ENCODE results near the gene SYNCRIP. TPM values are rescaled to one million over a fixed set of nuclear protein-coding genes. Genes with fewer than 3 reads are reported as not detected.

SYNCRIP gene
- total RNA-seq, 1 experiment from 2014 or later = 164 TPM

DNA sequence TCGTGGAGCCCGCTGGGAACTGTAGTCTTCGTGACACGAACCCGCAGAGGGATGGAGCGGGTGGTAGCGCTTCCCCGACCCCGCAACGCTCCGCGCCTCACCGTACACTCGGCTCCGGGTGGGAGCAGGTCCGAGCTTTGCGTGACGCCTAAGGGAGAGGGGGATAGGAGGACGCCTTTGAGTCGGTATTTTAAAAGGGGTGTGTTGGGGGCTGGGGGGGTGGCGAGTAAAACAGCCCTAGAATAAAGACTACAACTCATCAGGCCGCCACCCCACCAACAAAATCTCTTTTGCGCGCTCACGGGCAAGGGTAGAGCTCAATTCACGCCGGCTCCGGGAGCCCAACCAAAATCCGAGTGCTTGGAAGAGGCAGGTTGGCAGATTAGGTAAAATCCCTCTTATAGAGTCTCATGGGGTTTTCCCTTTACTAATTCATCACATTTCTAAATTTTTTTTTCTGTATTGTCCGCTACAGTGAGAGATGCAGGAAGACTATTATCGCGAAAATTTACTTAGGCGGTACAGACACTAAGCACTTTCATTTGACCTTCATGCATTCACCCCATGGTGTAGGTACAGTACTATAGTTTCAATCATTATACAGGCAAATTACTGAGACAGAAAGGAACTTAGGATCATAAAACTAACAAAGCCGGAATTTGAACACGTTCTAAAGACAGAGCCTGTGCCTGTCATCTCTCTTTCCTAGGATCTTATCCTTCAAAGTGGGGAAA is 48.3 kb downstream of the SYNCRIP start:
- peaks cover 45% of the 10 kb centered on the region for H3K36me3 Mint-ChIP-seq (ENCODE audit: insufficient read depth, unreplicated experiment)
- peak overlapping the region; percentile 98 for H3K27ac Mint-ChIP-seq (ENCODE audit: unreplicated experiment)
- no peaks in the 10 kb centered on the region for H3K27me3 Mint-ChIP-seq (ENCODE audit: unreplicated experiment)
- CTCF ChIA-PET = interaction anchor here (0.6 kb wide), 1 partner anchor 107 kb away, joined by 5 read pairs; no protein-coding TSS in a partner anchor
- no peak for DNase-seq
- H3K4me1 Mint-ChIP-seq (ENCODE audit: low read depth, unreplicated experiment) = peaks cover 18% of the 10 kb centered on the region
- peak overlapping the region; percentile 98 for H3K4me3 Mint-ChIP-seq (ENCODE audit: low read depth, unreplicated experiment)
- TF ChIP-seq, protein P1, sequence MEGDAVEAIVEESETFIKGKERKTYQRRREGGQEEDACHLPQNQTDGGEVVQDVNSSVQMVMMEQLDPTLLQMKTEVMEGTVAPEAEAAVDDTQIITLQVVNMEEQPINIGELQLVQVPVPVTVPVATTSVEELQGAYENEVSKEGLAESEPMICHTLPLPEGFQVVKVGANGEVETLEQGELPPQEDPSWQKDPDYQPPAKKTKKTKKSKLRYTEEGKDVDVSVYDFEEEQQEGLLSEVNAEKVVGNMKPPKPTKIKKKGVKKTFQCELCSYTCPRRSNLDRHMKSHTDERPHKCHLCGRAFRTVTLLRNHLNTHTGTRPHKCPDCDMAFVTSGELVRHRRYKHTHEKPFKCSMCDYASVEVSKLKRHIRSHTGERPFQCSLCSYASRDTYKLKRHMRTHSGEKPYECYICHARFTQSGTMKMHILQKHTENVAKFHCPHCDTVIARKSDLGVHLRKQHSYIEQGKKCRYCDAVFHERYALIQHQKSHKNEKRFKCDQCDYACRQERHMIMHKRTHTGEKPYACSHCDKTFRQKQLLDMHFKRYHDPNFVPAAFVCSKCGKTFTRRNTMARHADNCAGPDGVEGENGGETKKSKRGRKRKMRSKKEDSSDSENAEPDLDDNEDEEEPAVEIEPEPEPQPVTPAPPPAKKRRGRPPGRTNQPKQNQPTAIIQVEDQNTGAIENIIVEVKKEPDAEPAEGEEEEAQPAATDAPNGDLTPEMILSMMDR (IDR thresholded peaks at IDR 0.05; ENCODE audit: unreplicated experiment) = no peak
- peaks cover 10% of the 10 kb centered on the region for H3K9me3 Mint-ChIP-seq (ENCODE audit: low read depth, unreplicated experiment)
- TSS peak; percentile 81 for BruUV-seq (replicated peaks)
- intact Hi-C loops (cut with micrococcal nuclease; ENCODE audit: unreplicated experiment) = loop anchor here (2.0 to 5.0 kb wide), 3 partner anchors 48 to 232 kb away; partner anchors contain the start of gene SYNCRIP

DNA sequence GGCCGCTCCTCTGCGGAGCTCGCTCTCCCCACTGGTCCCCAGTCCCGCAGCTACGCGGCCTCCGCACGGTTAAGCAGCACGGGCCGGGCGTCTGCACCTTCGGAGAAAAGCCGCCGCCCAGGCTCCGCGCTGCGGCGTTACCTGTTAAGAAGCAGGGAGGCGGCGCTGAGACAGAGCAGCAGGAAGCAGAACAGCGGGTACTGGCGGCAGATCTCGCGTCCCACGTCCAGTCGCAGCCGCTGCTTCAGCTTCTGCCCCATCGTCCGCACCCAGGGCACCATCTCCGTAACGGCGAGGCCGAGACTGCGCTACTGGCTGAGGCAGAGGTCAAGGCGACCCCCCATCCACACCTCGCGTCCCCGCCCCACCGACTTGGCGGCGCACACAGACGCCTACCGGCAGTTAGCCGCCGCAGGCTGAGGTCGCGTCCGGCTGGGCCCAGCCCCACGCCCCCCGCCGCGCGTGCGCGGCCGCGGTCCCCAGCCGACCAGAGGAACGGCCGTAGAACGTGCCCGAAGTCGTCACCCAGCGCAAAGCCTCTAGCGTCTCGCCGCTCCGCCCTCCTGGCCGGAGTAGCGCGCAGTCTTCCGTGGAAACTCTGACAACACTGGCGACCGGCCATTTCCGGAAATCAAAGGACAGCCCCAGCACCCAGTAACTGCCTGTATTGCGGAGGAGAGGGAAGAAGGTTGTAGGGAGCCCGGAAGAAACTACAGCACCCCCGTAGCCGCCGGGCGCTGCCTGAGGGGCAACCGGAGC is 49.1 kb downstream of the SYNCRIP start, which contains the start of gene SNX14:
Gene SNX14 (minus strand): TSS at position 421 of the 759 bp plus-strand sequence. CDS start 140 bp downstream, at position 281.
- CTCF ChIA-PET = interaction anchor here (0.6 to 0.7 kb wide), 2 partner anchors 108 to 239 kb away, joined by 3 to 5 read pairs; no protein-coding TSS in a partner anchor
- TSS peak; percentile 21 for BruUV-seq (replicated peaks)
- TF ChIP-seq, protein P1 (IDR thresholded peaks at IDR 0.05; ENCODE audit: unreplicated experiment) = no peak
- DNase-seq = peak; percentile 93
- Mint-ChIP-seq H3K4me3 (ENCODE audit: low read depth, unreplicated experiment) (peak within 1 kb of the TSS; percentile 98), H3K27me3 (ENCODE audit: unreplicated experiment) (no peaks in the 10 kb centered on the region), H3K36me3 (ENCODE audit: insufficient read depth, unreplicated experiment) (peaks cover 47% of the 10 kb centered on the region), H3K27ac (ENCODE audit: unreplicated experiment) (peak within 1 kb of the TSS; percentile 98), H3K9me3 (ENCODE audit: low read depth, unreplicated experiment) (peaks cover 12% of the 10 kb centered on the region), H3K4me1 (ENCODE audit: low read depth, unreplicated experiment) (peaks cover 18% of the 10 kb centered on the region)
- intact Hi-C loops (cut with micrococcal nuclease; ENCODE audit: unreplicated experiment) = loop anchor here (2.0 to 5.0 kb wide), 3 partner anchors 49 to 231 kb away; partner anchors contain the start of gene SYNCRIP

DNA sequence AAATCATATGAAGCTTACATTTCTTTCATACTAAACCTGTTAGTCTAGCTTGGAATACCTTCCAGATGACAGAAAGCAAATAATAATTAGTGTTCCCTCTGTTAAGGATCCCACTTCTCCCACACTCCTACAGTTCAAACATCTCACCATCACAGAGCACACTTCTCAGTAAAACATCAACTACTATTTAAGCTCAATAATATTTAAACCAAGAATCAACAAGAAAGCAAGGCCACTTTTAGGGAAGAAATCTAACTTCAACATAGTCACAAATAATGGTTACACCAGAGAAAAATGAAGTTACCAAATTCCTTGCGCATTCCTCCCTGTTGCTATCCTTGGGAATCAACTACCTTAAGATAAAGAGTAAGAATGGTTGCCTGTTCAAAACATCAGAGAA is 50.7 kb downstream of the SYNCRIP start:
- H3K36me3 Mint-ChIP-seq (ENCODE audit: insufficient read depth, unreplicated experiment) = peaks cover 41% of the 10 kb centered on the region
- peak overlapping the region; percentile 98 for H3K27ac Mint-ChIP-seq (ENCODE audit: unreplicated experiment)
- H3K4me1 Mint-ChIP-seq (ENCODE audit: low read depth, unreplicated experiment) = peaks cover 18% of the 10 kb centered on the region
- H3K9me3 Mint-ChIP-seq (ENCODE audit: low read depth, unreplicated experiment) = peaks cover 12% of the 10 kb centered on the region
- H3K27me3 Mint-ChIP-seq (ENCODE audit: unreplicated experiment) = no peaks in the 10 kb centered on the region
- BruUV-seq (replicated peaks) = no TSS peak
- TF ChIP-seq, protein P1 (IDR thresholded peaks at IDR 0.05; ENCODE audit: unreplicated experiment) = no peak
- intact Hi-C loops (cut with micrococcal nuclease; ENCODE audit: unreplicated experiment) = loop anchor here (5.0 kb wide), 2 partner anchors 50 to 230 kb away; partner anchors contain the start of gene SYNCRIP
- CTCF ChIA-PET = interaction anchor here (1.1 kb wide), 1 partner anchor 12 kb away, joined by 3 read pairs; no protein-coding TSS in a partner anchor
- peak overlapping the region; percentile 98 for H3K4me3 Mint-ChIP-seq (ENCODE audit: low read depth, unreplicated experiment)
- DNase-seq = no peak

DNA sequence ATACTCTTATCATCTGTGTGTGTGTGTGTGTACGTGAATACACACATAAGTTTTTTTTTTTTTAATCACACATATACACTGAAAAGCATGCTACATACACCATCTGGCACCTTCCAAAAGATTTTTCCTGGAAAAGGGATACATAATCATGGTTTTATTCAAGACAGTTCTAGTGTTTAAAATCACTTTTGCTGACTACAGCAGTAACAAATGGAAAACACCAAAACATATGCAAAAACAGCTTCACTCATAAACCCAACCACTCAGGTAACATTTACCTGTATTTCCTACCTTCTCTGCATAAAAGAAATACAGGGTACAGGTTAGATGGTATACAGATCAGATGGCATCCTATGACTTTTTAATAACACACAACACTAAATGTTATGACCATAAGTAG is 51.5 kb downstream of the SYNCRIP start:
- H3K27me3 Mint-ChIP-seq (ENCODE audit: unreplicated experiment) = no peaks in the 10 kb centered on the region
- peaks cover 41% of the 10 kb centered on the region for H3K36me3 Mint-ChIP-seq (ENCODE audit: insufficient read depth, unreplicated experiment)
- CTCF ChIA-PET = no interaction called here
- no peak overlapping the region for H3K4me3 Mint-ChIP-seq (ENCODE audit: low read depth, unreplicated experiment)
- no peak for DNase-seq
- TF ChIP-seq, protein P1 (IDR thresholded peaks at IDR 0.05; ENCODE audit: unreplicated experiment) = no peak
- BruUV-seq (replicated peaks) = no TSS peak
- peaks cover 12% of the 10 kb centered on the region for H3K9me3 Mint-ChIP-seq (ENCODE audit: low read depth, unreplicated experiment)
- peaks cover 17% of the 10 kb centered on the region for H3K4me1 Mint-ChIP-seq (ENCODE audit: low read depth, unreplicated experiment)
- H3K27ac Mint-ChIP-seq (ENCODE audit: unreplicated experiment) = no peak overlapping the region
- intact Hi-C loops (cut with micrococcal nuclease; ENCODE audit: unreplicated experiment) = loop anchor here (5.0 kb wide), 2 partner anchors 51 to 229 kb away; partner anchors contain the start of gene SYNCRIP

Data from Calu3 (cell line).